GM21423 (cell line): Measurements from ENCODE around the gene RPL37A.
"Not testable (repeated sequence)": the region's sequence is repeated elsewhere in the genome, so short reads cannot be mapped to it uniquely, and the experiment has no call there.

Experiments used
- ATAC-seq: cut with Tn5 transposase; IDR thresholded peaks from one replicate; pipeline ENCODE4 v1.9.1; 2021; ENCODE audit warnings: mild to moderate bottlenecking, moderate library complexity; ENCODE audit not compliant: unreplicated experiment

RPL37A gene

DNA sequence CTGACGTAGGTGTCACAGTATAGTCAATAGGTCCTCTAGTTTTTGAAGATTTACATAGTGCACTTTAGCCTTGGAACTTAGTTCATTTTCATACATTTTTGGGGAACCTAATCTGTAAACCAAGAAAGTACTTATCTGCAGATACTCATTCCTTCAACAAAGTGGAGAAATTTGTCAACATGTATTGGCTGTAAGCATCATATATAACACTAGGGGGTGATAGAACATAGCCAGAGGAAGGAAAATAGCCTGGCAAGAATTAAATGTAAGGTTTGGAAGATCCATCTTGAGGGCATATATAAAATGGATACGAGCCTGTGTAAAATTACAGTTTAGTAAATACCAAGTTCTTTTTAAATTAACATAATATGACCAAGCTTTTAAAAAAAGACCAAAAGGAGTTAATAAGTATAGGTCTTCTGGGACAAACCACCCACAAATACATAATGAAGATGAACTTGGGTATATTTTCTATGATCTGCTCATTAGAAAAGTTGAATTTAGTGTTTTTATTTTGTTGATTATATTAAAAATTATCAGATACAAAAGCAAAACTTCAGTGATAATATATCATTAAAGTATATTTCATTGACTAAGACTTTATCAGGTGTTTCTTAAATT is 18.2 kb downstream of the RPL37A start:
- ATAC-seq: no peak

DNA sequence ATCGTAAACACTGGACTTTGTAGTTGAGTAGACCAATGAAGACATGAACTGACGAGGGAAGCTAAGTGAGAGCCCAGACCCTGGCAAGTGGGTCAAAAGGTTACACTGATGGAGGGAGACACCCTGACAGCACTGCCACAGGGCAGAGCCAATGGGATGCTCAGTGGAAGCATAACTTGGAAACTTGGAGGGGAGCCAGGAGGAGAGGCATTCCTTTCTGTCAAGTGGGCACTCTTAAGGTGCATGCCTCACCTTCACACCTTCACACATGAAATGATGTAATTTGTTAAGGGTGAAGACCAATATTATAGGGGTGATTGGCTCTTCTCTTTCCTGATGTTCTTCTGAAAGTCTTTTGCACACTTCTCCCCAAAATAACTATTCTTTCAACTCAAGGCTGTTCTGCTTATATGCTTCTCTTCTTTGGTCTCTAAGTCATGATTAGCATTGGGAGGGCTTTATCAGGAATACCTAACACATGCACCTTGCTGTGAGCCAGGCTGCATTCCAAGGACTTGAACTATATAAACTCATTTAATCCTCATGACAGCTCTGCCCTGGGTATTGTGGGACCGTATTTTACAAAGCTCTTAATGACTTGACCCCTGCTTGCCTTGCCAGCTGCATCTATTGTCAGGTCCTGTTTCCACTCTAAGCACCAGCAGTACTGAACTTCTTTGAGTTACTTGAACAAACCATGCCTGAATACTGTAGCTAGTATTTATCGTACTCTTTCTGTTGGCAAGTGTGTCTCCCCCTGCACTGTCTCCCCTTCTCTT is 19.0 kb downstream of the RPL37A start:
- ATAC-seq: no peak

DNA sequence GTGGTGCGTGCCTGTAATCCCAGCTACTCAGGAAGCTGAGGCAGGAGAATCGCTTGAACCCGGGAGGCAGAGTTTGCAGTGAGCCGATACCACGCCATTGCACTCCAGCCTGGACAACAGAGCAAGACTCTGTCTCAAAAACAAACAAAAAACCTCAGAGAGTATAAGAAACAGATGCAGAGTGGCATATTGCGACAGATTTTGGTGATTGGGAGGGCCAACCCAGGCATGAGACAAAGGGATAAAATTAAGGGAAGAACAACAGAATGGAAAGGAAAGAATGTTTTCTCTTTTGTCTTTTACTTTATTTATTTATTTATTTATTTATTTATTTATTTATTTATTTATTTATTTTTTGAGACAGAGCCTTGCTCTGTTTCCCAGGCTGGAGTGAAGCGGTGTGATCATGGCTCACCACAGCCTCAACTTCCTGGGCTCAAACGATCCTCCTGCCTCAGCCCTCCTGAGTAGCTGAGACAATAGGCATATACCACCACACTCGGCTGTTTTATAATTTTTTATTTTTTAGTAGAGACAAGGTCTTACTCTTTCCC is 20.0 kb downstream of the RPL37A start:
- ATAC-seq: not testable (repeated sequence)

DNA sequence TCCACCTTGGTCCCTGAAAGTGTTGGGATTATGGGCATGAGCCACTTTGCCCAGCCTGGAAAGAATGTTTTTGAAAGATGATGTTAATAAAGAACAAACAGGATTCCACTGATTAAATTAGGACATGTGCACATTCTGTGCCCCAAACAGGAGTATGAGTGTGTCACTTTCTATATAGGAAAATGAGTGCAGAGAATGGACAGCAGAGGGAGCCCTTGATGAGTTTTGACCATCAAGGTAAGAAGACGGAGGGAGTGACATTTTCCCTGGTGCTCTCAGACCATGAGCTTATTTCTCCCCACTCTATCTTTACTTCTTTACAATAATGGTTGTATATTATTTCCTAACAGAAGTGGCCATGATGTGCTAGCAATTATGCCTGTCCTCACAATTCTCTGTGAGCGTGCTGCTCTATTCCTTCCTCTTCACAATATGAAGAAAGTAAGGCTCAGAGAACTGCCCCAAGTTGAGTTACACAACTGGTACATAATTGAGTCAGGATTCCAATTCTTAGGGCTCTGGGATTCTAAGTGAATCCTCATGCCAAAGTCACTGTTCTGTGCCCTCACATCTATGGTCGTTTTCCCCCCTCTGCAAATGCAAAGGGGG is 20.6 kb downstream of the RPL37A start:
- ATAC-seq: no peak

DNA sequence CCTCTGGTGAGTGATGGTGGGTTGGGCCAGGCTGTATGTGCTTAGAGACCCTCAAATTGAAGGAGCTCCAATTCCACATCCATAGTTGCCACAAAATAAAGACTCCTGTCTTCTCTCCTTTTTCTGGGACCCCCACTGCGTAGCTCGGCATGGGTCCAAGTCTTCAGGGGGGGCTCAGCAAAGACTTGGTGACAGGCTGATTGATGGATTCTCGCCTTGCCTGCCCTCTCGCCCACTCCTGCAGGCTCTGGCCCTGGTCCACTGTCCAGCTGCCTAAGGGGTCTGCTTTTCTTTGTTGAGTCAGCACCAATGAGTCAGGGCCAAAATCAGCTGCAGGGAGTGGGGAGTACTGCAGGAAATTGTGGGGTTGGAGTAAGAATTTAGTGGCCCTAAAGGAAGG is 21.5 kb downstream of the RPL37A start:
- no peak for ATAC-seq

DNA sequence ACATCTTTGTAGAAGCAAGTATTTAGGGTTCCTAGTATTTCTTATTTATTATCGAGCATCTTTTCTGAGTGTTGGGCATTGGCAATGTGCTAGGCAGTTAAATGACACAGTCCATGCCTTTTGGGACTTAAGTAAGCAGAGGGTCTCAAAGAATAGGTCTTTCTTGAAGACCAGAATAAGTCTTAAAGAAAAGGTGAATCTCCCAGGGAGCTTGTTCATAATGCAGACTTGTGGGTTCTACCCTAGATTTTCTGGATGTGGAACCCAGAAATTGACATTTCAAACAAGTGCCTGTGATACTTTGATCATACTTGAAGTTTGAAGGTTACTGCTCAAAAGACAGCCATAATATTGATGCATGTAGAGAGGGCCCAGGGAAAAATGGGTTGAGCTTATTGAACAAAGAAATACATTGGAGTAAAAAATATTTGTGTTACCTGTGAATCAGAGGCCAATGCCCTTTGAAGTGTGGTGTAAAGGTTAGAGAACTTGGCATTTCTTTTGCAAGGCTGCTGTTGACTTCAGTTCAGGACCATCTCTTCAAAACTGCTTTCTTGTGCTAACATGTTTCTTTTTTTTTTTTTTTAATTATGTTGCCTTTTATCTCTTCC is 24.4 kb downstream of the RPL37A start:
- no peak for ATAC-seq

DNA sequence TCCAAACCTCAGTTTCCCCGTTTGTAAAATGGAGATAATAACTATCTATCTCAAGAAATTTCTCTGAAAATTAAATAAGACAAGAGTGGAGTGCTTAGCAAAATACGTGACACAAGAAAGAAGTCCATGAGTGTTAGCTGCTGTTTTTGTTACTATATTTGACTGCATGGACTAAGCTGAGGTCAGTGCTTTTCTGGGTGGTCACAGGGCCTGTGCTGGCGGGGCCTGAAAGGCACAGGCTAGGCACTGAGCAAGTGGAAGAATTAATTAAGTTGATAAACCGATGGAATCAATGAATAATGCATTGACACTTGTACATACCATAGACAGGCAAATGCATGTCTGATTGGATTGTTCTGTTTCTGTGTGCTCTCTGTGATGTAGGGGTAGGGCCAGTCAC is 27.3 kb downstream of the RPL37A start:
- no peak for ATAC-seq

DNA sequence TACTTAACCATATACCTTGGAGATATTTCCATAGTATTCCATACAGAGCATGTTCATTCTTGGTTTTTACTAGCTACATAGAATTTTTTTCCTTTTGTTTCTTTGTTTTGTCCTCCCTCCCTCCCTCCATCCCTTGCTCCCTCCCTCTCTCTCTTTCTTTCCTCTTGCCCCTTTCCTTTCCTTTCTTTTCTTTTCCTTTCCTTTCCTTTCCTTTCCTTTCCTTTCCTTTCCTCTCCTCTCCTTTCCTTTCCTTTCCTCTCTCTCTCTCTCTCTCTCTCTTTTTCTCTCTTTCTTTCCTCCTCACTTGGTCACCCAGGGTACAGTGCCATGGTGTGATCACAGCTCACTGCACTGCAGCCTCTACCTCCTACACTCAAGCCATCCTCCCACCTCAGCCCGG is 28.3 kb downstream of the RPL37A start:
- ATAC-seq: no peak

DNA sequence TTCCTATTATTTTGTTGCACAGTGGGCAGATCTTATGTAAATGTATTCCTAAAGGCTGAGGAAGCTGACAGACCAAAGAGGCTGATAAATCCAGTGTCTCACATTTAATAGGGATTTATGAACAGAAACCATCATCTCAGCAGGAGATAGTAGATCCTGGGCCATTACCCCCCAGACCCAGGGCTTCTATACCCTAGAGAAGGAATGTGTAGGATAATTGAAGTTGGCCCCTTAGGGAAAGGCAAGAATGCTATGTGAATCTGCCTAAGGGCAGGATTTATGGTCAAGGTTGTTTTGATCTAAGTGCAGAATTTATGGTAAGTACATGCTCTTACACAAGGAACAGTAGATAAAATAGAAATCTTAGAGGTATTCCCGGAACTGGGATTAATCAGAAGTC is 29.0 kb downstream of the RPL37A start:
- no peak for ATAC-seq

DNA sequence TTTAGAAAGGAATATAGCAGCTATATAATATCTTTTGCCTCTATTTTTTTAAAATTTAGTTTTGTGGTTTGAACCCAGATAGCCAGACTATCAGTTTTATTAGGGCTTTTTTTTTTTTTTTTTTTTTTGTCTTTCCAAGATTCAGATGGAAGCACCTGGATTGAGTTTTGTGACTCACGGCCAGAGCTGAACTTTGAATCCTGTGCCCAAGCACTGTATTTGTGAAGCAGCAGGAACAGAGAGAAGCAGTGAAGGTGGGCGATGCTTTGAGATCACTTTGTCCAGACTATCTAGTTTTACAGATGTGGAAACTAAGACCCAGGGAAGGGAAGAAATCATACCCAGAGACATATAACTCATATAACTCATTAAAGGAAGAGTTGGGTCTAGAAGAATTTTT is 33.9 kb downstream of the RPL37A start:
- no peak for ATAC-seq

DNA sequence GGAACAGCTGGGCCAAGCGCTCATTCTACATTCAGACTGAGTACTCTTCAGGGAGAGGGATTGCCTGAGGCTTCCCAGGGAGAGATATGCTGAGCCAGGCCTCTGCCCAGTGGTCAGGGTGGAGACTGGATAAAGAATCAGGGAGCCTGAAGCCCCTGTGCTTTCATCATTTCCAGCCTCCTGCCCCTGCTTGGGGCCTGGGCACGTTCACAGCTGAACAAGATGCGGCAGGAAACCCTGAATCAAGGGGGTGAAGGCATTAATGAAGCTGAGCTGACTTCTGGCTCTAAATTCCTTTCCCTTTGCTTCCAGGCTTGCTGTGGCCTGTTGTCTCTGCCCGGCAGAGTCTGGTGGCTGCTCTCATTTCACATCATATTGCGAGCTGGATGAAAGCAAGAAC is 35.0 kb downstream of the RPL37A start:
- no peak for ATAC-seq

DNA sequence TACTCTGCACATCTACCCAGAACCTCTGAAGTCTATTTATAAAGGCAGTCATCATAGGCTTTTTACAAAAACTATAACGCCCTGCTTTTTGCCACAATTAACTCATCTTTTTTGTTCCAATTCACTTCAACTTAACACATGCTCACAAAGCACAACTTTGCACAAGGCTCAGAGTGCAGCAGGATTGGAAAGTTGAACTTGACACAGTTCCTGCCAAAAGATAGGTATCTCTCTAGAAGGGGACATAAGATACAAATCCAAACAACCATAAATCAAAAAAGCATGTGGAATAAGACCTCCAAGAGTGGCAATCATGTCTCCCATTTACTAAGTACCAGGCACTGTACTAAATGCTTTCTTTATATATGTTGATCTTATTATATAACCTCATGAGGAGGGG is 36.2 kb downstream of the RPL37A start:
- no peak for ATAC-seq

DNA sequence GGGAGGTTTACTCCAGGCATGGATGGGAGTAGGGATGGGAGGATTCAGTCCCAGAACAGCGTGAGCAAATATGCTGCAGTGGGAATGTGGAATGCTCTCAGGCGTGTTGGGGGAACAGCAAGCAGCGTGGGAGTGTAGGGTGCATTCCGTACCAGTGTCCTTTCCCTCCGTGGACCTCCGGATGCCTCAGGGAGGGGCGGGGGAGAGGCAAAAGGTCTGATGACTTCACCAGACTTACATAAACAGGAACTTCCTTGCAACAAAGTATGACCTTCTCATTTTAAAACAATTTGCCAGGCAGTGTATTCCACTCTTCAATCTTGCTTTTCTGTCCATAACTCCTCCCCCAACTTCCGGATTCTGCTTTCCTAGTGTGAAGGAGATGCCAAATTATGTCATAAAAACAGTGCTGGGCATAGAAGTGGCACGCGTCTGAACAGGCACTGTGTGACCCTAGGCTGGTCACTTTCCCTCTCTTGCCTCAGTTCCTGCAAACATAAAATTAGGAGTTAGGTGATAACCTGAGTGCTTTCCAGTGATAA is 36.9 kb downstream of the RPL37A start:
- no peak for ATAC-seq

DNA sequence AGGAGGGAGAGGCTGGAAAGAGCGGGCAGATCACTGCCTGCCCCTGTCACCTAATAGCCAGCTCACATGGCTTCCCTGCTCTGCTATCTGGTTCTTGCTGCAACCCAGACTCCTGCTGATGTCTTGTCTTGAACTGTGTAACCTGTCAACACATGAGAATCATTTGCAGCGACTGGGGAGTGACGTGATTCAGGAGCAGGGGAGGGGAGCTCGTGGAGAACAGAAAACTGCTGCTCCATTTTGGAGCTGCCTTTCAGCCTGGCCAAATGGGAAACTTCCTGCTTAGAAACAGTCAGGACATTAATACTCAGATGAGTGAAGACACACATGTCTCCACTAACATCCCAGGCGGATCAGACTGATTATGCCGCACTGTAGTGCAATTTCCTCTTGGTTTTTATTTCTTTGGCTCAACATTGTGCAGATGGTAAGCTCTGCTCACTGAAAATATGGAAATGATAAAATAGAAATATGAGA is 38.1 kb downstream of the RPL37A start:
- no peak for ATAC-seq

DNA sequence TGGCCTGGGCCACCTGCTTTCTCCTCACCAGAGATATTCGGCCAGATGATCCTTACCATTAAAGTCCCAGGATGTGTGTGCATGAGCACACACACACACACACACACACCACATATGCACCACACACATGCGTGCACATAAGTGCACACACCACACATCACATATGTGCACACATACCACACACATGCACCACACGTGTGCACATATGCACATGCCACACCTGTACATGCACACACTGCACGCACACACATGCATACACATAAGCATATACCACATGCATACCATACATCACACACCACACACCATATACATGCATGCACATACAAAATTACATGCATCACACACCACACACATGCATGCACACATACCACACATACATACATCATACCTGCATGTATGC is 38.7 kb downstream of the RPL37A start:
- no peak for ATAC-seq

DNA sequence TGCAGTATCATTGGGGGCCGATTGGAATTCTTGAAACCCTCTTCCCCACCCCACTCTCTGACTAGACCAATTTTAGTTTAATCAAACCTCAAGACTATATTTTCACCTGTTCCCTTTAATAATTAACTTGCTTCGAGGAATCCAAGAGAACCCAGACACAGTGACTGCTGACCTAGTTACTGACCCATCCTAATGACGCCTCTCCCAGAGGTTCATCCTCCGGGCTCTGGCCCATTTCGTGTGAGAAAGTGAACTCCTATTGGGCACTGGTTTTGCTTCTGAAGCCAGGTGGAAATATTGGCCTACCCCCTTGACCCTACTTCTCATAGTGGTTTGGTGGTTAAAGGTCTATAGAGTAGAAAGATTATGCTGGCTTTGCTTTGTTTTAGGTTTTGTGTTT is 39.9 kb downstream of the RPL37A start:
- no peak for ATAC-seq

DNA sequence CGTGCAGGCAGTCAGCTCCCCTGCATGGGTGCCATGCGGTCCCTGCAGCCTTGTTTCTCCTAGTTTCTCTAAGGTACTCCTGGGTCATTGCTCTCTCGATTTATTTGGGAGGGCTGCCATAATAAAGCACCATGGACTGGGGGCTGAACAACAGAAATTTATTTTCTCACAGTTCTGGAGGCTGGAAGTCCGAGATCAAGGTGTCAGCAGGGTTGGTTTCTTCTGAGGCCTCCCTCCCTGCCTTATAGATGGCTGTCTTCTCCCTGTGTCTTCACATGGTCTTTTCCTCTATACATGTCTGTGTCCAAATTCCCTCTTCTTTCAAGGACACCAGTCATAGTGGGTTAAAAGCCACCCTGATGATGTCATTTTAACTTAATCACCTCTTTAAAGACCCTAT is 40.5 kb downstream of the RPL37A start:
- ATAC-seq: no peak

DNA sequence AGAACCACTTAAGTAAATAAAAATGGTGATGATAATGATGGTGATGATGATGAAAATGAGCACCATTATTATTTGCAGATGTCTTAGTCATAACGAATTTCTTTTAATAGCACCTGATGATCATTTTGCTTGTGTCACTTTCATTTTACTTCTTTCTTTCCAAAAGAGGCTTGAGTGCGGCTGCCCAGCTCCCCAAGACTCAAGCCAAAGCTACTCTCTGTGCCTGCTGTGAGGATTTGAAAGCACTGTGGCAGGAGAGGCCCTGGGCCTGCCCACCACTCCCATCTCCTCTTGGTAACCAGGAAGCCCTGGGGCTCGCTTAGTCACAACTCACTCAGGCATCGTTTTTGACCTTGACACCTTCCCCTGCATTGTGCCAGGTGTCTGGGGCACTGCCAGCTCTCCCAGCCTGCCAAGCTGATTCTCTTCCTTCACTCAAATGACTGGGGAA is 41.2 kb downstream of the RPL37A start:
- ATAC-seq: no peak

DNA sequence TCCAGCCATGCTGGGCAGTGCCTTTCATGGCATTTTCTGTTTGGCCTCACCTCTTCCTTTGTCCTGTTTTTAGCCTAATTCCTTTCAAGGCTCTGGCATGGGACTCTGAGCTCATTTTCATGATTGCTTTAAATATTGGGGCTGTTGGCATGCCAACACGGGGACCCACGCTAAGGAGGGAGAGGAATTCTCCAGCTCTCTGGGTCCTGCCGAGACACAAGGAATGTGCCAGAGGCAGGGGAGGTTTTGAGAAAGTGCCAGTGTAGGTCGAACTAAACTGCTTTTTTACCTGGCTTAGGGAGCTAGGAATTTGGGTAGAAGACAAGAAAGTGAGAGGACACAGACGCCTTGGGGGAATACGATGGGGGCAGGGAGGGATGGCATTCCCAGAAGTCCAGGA is 42.3 kb downstream of the RPL37A start:
- ATAC-seq: no peak

DNA sequence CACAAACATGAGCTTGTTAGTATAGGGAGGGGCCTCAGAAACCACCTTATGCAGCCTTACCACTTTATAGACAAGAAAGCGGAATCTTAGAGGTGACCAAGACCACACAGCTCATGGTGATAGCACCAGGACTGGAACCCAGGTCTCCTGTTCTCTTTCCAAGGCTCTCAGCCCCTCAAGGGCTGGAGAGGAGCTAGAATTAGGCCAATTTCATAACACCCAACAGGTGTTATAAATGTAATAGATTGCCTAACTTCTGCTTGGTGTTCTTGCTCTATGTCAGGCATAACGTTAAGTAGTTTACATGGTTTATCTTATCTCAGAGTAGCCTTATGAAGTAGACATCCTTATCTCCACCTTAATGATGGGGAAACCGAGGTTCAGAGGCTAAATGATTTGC is 42.9 kb downstream of the RPL37A start:
- no peak for ATAC-seq

DNA sequence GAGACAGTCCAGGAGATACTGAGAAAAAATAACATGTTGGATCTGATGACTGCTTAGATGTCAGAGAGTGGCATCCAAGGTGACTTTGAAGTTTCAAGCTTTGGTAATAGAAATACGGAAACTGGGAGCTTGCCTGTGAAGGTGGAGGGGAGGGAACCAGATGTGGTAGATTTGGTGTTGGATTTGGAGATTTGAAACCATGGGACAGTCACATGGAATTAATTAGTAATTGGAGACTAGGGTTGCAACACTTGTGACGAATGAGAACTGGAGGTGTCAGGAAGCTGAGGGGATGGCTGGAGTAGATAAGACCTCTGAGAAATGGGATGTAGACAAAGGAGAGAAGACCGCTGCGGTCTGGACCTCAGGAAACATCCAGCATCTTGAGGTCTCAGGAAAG is 46.7 kb downstream of the RPL37A start:
- no peak for ATAC-seq
